ENCODE data around the gene CLTCL1. TPM values are rescaled to one million over a fixed set of nuclear protein-coding genes. Genes with fewer than 3 reads are reported as not detected.

CLTCL1 gene
- total RNA-seq, 1 experiment from 2014 or later: 21.7 TPM

DNA sequence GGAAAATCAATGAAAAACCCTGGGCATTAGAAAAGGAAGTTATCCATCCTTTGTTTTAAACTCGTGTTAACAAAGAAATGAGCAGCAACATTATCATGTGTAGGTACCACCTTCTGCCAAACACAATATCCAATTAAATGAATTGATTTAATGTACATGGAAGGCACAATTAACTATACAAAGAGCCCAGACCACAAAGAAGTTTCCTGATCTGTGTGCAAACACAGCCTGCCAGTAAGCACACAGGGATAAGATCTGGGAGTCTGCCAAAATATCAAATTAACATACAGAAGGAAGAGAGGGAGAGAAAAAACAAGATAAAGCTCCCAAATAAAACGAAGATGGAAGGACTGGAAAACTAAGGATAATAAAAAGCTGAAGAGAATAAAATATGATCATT is 58.9 kb downstream of the CLTCL1 start:
- no TSS peak for BruUV-seq (replicated peaks)
- H3K9me3 Mint-ChIP-seq (ENCODE audit: unreplicated experiment): no peaks in the 10 kb centered on the region
- ChIA-PET CTCF (no interaction called here), POLR2A (no interaction called here)
- intact Hi-C loops (cut with micrococcal nuclease): no loop called here
- H3K36me3 Mint-ChIP-seq (ENCODE audit: insufficient read depth, unreplicated experiment): peaks cover 48% of the 10 kb centered on the region
- no peak overlapping the region for H3K4me3 Mint-ChIP-seq (ENCODE audit: unreplicated experiment)
- H3K27me3 Mint-ChIP-seq (ENCODE audit: insufficient read depth, unreplicated experiment): no peaks in the 10 kb centered on the region
- H3K27ac Mint-ChIP-seq (ENCODE audit: low read depth, unreplicated experiment): no peak overlapping the region
- no peak for DNase-seq (ENCODE audit: unreplicated experiment)
- TF ChIP-seq, protein P1, sequence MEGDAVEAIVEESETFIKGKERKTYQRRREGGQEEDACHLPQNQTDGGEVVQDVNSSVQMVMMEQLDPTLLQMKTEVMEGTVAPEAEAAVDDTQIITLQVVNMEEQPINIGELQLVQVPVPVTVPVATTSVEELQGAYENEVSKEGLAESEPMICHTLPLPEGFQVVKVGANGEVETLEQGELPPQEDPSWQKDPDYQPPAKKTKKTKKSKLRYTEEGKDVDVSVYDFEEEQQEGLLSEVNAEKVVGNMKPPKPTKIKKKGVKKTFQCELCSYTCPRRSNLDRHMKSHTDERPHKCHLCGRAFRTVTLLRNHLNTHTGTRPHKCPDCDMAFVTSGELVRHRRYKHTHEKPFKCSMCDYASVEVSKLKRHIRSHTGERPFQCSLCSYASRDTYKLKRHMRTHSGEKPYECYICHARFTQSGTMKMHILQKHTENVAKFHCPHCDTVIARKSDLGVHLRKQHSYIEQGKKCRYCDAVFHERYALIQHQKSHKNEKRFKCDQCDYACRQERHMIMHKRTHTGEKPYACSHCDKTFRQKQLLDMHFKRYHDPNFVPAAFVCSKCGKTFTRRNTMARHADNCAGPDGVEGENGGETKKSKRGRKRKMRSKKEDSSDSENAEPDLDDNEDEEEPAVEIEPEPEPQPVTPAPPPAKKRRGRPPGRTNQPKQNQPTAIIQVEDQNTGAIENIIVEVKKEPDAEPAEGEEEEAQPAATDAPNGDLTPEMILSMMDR (IDR thresholded peaks at IDR 0.05; ENCODE audit: unreplicated experiment): no peak
- H3K4me1 Mint-ChIP-seq (ENCODE audit: insufficient read depth, unreplicated experiment): no peaks in the 10 kb centered on the region

DNA sequence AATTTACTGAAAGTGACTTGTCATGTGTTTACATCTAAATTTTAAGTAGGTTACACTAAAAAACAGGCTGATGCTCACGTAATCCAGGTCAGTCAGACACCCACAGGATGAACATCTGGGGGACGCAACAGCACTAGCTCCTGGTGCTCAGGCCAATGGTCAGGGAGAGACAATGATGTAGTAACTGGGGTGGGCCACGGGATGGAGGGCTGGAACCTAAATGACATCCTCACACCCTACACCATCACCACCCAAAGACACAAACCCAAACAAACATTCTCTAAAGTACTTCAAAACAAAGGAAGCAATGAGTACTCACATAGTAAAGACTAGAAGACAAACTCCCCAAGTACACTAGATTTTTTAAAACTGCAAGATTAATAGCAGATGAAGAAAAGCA is 59.5 kb downstream of the CLTCL1 start:
- H3K27me3 Mint-ChIP-seq (ENCODE audit: insufficient read depth, unreplicated experiment): no peaks in the 10 kb centered on the region
- no peaks in the 10 kb centered on the region for H3K4me1 Mint-ChIP-seq (ENCODE audit: insufficient read depth, unreplicated experiment)
- BruUV-seq (replicated peaks): no TSS peak
- H3K4me3 Mint-ChIP-seq (ENCODE audit: unreplicated experiment): no peak overlapping the region
- TF ChIP-seq, protein P1 (IDR thresholded peaks at IDR 0.05; ENCODE audit: unreplicated experiment): no peak
- ChIA-PET POLR2A (no interaction called here), CTCF (interaction anchor here (0.6 kb wide), 2 partner anchors 18 to 123 kb away, joined by 3 to 4 read pairs; no protein-coding TSS in a partner anchor)
- H3K9me3 Mint-ChIP-seq (ENCODE audit: unreplicated experiment): no peaks in the 10 kb centered on the region
- H3K36me3 Mint-ChIP-seq (ENCODE audit: insufficient read depth, unreplicated experiment): peaks cover 47% of the 10 kb centered on the region
- no peak overlapping the region for H3K27ac Mint-ChIP-seq (ENCODE audit: low read depth, unreplicated experiment)
- intact Hi-C loops (cut with micrococcal nuclease): no loop called here
- no peak for DNase-seq (ENCODE audit: unreplicated experiment)

DNA sequence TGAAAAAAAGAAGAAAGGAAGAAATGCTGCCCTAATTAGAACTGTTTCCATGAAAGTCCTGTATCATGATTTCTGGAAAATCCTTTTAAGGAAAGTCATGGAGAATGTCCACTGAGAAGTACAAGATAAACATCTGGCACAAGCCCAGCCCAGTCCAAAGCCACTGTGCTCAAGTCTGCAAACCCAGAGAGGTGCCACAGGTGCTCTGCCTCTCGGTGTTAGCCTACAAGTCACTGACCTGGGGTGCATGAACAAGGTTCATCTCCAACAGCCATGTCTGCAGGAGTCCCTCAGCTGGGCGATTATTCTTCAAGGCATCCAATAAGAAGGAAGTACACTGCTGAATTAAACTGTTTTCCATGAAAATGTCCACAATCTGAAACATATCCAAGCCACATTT is 61.9 kb downstream of the CLTCL1 start:
- ChIA-PET POLR2A (no interaction called here), CTCF (no interaction called here)
- no peak overlapping the region for H3K27ac Mint-ChIP-seq (ENCODE audit: low read depth, unreplicated experiment)
- no peak overlapping the region for H3K4me3 Mint-ChIP-seq (ENCODE audit: unreplicated experiment)
- intact Hi-C loops (cut with micrococcal nuclease): no loop called here
- TF ChIP-seq, protein P1 (IDR thresholded peaks at IDR 0.05; ENCODE audit: unreplicated experiment): no peak
- no peaks in the 10 kb centered on the region for H3K9me3 Mint-ChIP-seq (ENCODE audit: unreplicated experiment)
- no peaks in the 10 kb centered on the region for H3K4me1 Mint-ChIP-seq (ENCODE audit: insufficient read depth, unreplicated experiment)
- H3K27me3 Mint-ChIP-seq (ENCODE audit: insufficient read depth, unreplicated experiment): no peaks in the 10 kb centered on the region
- peaks cover 46% of the 10 kb centered on the region for H3K36me3 Mint-ChIP-seq (ENCODE audit: insufficient read depth, unreplicated experiment)
- no peak for DNase-seq (ENCODE audit: unreplicated experiment)
- no TSS peak for BruUV-seq (replicated peaks)

DNA sequence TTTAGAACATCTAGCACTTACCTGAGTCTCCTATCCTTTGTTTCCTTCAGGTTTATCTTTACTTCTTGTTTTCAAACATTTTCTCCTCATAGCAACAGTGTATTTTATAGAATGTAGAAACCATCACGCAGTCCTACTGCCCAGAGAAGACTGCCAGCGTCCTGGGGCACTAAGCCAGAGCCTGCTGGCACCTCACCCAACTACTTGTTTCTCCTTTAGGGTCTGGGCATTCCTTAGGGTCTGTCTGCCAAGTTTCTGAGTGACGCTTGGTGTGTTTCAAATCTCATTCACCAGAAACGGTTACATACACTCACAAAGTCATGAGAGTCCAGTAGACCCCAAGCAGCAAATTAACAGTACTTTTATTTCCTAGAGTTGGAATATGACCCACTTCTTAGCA is 63.3 kb downstream of the CLTCL1 start:
- H3K27me3 Mint-ChIP-seq (ENCODE audit: insufficient read depth, unreplicated experiment): no peaks in the 10 kb centered on the region
- ChIA-PET CTCF (interaction anchor here (0.5 to 1.0 kb wide), 2 partner anchors 23 to 143 kb away, joined by 3 read pairs; no protein-coding TSS in a partner anchor), POLR2A (no interaction called here)
- TF ChIP-seq, protein P1 (IDR thresholded peaks at IDR 0.05; ENCODE audit: unreplicated experiment): no peak
- no peak overlapping the region for H3K27ac Mint-ChIP-seq (ENCODE audit: low read depth, unreplicated experiment)
- BruUV-seq (replicated peaks): no TSS peak
- no peak for DNase-seq (ENCODE audit: unreplicated experiment)
- H3K4me1 Mint-ChIP-seq (ENCODE audit: insufficient read depth, unreplicated experiment): no peaks in the 10 kb centered on the region
- H3K4me3 Mint-ChIP-seq (ENCODE audit: unreplicated experiment): no peak overlapping the region
- intact Hi-C loops (cut with micrococcal nuclease): no loop called here
- peaks cover 45% of the 10 kb centered on the region for H3K36me3 Mint-ChIP-seq (ENCODE audit: insufficient read depth, unreplicated experiment)
- no peaks in the 10 kb centered on the region for H3K9me3 Mint-ChIP-seq (ENCODE audit: unreplicated experiment)

All from MCF 10A (cell line).